ENCODE results near the gene TCTN1. TPM values are rescaled to one million over a fixed set of nuclear protein-coding genes. Genes with fewer than 3 reads are reported as not detected.

The TCTN1 gene
- polyA plus RNA-seq, 3 donors: 9.5 to 14.3 (median 13.7) TPM

DNA sequence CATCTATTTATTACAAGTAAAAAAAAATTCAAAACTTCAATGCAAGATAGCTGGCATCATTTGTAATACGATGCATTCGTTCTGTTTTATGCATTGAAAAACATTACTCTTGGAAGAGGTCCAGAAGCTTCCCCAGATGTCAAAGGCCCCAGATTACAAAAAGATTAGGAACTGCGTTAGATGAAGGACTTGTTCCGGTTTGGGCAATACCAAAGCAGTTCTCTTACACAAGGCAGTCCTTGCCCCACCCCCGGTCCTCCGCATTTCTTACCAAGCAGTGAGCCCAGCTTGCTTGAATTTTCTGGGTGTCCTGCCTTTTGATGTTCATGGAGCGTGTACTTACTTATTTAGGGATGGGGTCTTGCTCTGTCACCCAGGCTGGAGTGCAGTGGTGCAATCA is 79.8 kb downstream of the TCTN1 start:
- H3K27ac ChIP-seq (ENCODE audit: low read depth, low read length): no peak overlapping the region
- 49 to 70% (median 53%) methylated on average over 7 of the region's 7 CpGs for WGBS, 3 donors

DNA sequence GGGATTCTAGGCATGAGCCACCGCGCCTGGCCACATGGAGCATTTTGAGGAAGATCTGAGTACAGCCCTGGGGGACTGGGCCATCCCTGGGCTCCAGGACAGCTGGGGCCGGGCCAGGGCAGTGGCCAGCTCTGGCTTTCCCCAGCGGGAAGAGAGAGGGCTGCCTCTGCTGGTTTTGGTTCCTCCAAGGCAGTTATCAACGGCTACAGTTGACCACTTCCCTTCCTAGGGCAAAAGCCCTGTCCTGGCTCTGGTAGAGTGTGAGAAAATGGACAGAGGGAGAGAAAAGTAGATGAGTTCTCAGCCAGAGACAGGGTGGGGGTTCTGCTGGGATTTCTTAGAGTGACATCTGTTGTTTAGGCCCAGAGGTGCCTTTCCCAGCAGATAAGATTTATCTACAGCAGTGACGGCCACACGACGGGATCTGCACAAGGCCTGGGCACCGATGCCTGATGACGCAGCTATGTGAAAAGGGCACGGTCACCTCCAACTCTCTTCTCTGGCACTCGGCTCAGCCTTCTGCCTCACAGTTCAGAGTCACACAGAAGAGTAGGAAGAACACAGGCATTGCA is 80.5 kb downstream of the TCTN1 start:
- WGBS, 3 donors: 52 to 70% (median 57%) methylated on average over 12 of the region's 12 CpGs
- H3K27ac ChIP-seq (ENCODE audit: low read depth, low read length): peak overlapping the region; percentile 4

- WGBS, 3 donors: 73 to 90% (median 87%) methylated on average over 3 of the region's 3 CpGs
- no peak overlapping the region for H3K27ac ChIP-seq (ENCODE audit: low read depth, low read length)
Observed at GRCh38 chr12:110696283-110696682, 82.4 kb downstream of the TCTN1 start.

DNA sequence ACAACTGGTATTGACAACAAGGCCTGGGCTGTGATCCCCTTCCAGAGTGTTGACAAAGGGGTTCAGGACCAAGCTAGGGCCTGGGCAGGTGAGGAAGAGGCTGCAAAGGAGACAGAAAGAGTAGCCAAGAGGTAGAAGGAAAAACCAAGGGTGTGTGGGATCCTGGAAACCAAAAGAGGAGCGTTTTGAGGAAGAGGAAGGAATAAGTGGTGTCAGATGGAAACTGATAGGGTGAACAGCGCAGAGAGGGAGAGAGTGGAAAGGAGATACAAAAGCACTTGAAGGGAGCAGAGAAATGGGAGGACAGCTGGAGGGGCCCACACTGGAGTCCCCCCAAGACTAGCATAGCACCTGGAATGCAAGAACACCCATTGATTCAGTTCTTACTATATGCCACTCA is 83.3 kb downstream of the TCTN1 start:
- 66 to 93% (median 77%) methylated on average over 2 of the region's 2 CpGs for WGBS, 3 donors
- H3K27ac ChIP-seq (ENCODE audit: low read depth, low read length): no peak overlapping the region

GRCh38 chr12:110698171-110698902 is 84.4 kb downstream of the TCTN1 start:
- 22 to 41% (median 24%) methylated on average over 20 of the region's 20 CpGs for WGBS, 3 donors
- H3K27ac ChIP-seq (ENCODE audit: low read depth, low read length): no peak overlapping the region

Other genes starting within 250 kb of the TCTN1 start
- 10 to 100 TPM; 12.9 to 23.0 (median 20.4) TPM for gene ANAPC7, start 210.4 kb upstream of the TCTN1 start, polyA plus RNA-seq
- gene ARPC3, start 163.8 kb upstream of the TCTN1 start, polyA plus RNA-seq: 100 to 1,000 TPM; 133 to 408 (median 220) TPM
- 10 to 100 TPM; 14.3 to 36.7 (median 32.9) TPM for gene GPN3, start 145.9 kb upstream of the TCTN1 start, polyA plus RNA-seq
- 10 to 100 TPM in 1 of 3 donors, 1 to 10 TPM in 2; 1.8 to 14.1 (median 4.8) TPM for gene FAM216A, start 145.3 kb upstream of the TCTN1 start, polyA plus RNA-seq
- gene VPS29, start 112.0 kb upstream of the TCTN1 start, polyA plus RNA-seq: 100 to 1,000 TPM in 2 of 3 donors, 10 to 100 TPM in 1; 64.0 to 163 (median 146) TPM
- under 1 TPM; 0.09 to 0.56 (median 0.13) TPM for gene RAD9B, start 111.8 kb upstream of the TCTN1 start, polyA plus RNA-seq
- gene PPTC7, start 30.8 kb upstream of the TCTN1 start, polyA plus RNA-seq: 10 to 100 TPM in 2 of 3 donors, 1 to 10 TPM in 1; 6.9 to 21.9 (median 11.7) TPM
- gene HVCN1, start 75.0 kb downstream of the TCTN1 start, polyA plus RNA-seq: 1 to 10 TPM; 1.3 to 6.7 (median 4.7) TPM
- 10 to 100 TPM; 58.1 to 92.9 (median 59.2) TPM for gene PPP1CC, start 128.8 kb downstream of the TCTN1 start, polyA plus RNA-seq
- not detected for gene CCDC63, start 232.9 kb downstream of the TCTN1 start, polyA plus RNA-seq